ENCODE measurements around the gene PARD6B.
"Not testable (repeated sequence)": the region's sequence is repeated elsewhere in the genome, so short reads cannot be mapped to it uniquely, and the experiment has no call there.

PARD6B gene

DNA sequence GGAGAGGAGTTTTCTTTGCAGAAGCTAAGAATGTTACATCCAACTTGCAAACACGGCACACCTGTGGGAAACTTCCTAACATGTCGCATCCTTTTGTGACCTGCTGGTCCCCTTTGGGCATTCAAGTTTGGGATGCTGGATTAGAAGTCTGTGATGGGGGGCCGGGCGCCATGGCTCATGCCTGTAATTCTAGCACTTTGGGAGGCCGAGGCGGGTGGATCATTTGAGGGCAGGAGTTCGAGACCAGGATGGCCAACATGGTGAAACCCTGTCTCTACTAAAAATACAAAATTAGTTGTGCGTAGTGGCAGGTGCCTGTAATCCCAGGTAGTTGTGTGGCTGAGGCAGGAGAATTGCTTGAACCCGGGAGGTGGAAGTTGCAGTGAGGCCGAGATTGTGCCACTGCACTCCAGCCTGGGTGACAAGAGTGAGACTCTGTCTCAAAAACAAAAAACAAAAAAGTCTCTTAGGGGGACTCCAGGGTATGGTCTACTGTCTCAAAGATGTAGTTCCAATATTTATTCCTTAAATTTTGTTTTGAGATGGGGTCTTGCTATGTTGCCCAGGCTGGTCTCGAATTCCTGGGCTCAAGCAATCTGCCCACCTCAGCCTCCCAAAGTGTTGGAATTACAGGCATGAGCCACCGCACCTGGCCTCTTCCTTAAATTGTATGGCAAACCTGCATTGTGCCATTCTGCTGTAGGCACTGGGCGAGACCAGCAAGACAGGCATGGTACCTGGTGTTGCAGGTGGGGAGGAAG lies 69.8 kb downstream of the PARD6B start:
- DNase-seq = not testable (repeated sequence)

DNA sequence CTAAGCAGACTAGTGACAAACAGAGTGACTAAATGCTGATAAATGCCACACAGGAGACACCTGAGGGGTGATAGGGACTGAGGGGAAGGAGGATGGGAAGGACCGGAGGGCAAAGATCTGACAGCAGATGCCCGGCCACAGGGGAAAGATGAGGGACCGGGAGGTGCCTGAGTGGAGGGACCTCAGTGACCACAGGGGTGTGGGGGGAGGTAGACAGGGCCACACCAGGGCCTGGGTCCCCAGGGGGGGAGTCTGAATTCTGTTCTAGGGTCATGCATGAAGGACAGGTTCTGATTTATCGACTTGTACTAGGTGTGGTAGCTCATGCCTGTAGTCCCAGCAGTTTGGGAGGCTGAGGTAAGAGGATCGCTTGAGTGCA lies 70.4 kb downstream of the PARD6B start:
- no peak for DNase-seq

DNA sequence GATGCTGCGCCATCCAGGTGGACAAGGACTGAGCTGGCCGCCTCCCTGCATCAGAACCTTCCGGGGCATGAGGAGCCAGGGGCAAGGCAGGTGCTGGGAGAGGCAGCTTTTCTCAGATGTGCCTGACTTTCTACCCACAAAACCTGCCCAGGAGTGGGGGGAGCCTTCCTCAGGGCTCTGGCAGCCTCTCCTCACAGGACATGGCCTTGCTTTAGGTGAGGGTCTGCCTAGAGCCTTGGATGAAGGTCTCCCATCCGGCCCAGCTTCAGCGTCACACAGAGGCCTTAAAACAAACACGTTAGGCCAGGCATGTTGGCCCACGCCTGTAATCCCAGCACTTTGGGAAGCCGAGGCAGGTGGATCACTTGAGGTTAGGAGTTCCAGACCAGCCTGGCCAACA lies 70.9 kb downstream of the PARD6B start:
- no peak for DNase-seq

DNA sequence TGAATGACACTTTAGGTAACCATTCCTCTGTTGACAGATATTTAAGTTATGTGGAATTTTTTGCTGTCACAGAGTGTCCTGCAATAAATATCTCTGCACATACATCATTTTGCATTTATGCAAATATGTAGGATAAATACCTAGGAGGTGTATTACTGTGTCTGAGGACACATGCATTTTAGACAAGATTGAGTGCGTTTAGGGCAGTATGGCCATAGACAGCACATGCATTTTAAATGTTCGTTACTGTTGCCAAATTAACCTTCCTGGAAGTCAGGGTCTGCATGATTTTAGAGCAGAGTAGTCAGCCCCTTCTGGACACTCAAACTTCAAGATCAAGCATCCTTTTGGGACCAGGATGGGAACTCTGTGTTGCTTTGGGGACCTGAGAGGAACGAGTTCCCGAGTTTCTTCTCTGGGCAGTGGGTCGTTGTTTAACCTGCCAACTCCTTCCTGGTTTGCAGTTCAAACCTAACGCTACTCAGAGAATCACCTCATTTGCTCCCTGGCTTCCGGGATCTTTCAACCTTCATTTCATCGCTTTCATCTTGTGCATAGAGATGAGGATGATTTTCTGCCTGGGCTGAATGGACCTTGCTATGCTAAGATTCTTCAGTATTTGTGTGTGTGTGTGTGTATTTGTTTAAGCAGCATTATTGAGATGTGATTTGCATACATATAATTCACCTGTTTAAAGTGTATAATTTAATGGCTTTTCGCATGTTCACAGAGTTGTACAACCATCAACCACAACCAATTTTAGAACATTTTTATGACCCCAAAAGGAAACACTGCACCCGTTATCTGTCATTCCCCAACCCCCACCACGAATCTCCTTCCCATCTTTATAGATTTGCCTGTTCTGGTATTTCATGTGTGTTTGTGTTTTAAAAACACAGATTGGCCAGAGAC lies 73.3 kb downstream of the PARD6B start:
- no peak for DNase-seq

DNA sequence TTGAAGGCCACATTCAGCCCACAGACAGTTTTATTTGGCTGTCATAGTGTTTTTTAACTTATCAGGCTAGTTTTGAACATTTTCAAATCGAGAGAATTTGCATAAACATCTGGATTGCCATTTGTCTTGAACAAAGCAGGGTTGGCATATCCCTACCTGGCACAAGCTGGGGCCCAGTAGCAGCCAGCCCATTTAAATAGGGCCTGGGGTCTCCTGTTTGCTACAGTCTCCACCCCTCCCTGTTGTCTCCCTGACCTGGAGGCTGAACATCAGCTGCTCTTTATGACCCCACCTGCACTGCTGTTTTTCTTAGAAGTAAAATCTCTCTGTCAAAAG lies 73.9 kb downstream of the PARD6B start:
- no peak for DNase-seq

DNA sequence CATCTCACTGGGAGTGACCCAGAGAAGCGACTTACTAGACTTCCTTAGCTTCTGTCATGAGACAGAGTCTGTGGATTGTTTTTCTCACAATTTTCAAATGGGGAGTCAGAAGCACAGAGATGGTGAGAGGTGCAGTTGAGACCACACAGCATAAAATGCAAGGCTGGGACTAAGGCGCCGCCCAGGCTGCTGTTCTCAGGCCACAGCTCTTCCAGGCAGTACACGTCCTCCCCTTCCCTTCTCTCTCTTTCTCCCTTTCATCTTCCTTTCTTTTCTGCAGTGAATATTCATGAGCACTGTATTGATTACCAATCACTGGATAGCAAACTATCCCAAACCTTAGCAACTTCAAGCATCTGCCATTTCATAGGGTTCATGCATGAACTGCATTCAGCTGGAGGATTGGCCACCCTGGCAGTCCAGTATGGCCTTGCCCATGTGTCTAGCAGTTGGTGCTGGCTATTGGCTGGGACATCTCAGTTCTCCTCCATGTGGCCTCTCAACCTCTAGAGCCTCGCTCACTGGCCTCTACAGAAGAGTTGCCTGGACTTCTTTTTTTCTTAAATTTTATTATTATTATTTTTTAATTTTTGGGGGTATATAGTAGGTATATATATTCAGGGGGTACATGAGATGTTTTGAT lies 74.9 kb downstream of the PARD6B start:
- no peak for DNase-seq
